Measurements from ENCODE around the gene IRF2BP2. TPM values are rescaled to one million over a fixed set of nuclear protein-coding genes. Genes with fewer than 3 reads are reported as not detected.

IRF2BP2 gene
- total and polyA plus RNA-seq, 2 of the 13 experiments (the other 11 are each of a cell fraction or from before 2014, with no cell fraction given), result 140 to 147 TPM

DNA sequence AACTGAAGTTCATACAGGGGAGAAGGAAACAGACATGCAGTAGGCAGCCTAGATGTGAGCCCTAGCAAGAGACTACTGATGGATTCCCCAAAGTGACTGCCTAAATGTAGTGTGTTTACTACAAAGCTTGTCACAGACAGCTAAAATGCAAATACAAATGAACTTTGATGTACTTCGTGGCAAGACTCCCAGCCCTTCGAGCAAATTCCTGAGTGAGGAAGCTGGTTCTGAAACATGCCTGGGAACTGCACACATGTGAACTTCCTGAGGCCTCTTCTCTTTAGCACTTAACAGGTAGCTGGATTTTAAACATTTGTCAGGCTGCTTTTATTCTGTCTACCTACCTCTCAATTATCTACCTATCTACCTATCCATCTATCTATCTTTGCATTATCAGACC is 6.7 kb upstream of the IRF2BP2 start (continued):
- TF ChIP-seq FOXA3 (CRISPR knock-in tag; IDR thresholded peaks at IDR 0.05) (peak; percentile 48; the same call in 1 of the 2 replicates), KAT7 (CRISPR knock-in tag; IDR thresholded peaks at IDR 0.05; ENCODE audit: borderline replicate concordance) (0 out of 2 replicates have a peak, but pooled peaks have one; percentile 25), ZBTB20 (CRISPR knock-in tag; IDR thresholded peaks at IDR 0.05; ENCODE audit: borderline replicate concordance, low read depth) (no peak), RCOR2 (CRISPR knock-in tag; IDR thresholded peaks at IDR 0.05) (0 out of 2 replicates have a peak, but pooled peaks have one; percentile 27), KLF6 (CRISPR knock-in tag; IDR thresholded peaks at IDR 0.05) (0 out of 2 replicates have a peak, but pooled peaks have one; percentile 57), FOXO1 (CRISPR knock-in tag; IDR thresholded peaks at IDR 0.05) (peak; percentile 36; the same call in 1 of the 2 replicates), DNMT3B (CRISPR knock-in tag; conservative IDR thresholded peaks at IDR 0.05) (0 out of 2 replicates have a peak, but pooled peaks have one; percentile 59), SOX5 (CRISPR knock-in tag; IDR thresholded peaks at IDR 0.05; ENCODE audit: borderline replicate concordance) (peak; percentile 33; the same call in 1 of the 2 replicates), EP300 (IDR thresholded peaks at IDR 0.05; ENCODE audit: low read depth in 2 of 2, low read length in 2 of 2) (peak in 1 of 2 experiments; percentile 55; a peak in 1 of 4 replicates), EP300 (CRISPR knock-in tag; IDR thresholded peaks at IDR 0.05; ENCODE audit: borderline replicate concordance) (no peak)
- TF ChIP-seq, protein P1, sequence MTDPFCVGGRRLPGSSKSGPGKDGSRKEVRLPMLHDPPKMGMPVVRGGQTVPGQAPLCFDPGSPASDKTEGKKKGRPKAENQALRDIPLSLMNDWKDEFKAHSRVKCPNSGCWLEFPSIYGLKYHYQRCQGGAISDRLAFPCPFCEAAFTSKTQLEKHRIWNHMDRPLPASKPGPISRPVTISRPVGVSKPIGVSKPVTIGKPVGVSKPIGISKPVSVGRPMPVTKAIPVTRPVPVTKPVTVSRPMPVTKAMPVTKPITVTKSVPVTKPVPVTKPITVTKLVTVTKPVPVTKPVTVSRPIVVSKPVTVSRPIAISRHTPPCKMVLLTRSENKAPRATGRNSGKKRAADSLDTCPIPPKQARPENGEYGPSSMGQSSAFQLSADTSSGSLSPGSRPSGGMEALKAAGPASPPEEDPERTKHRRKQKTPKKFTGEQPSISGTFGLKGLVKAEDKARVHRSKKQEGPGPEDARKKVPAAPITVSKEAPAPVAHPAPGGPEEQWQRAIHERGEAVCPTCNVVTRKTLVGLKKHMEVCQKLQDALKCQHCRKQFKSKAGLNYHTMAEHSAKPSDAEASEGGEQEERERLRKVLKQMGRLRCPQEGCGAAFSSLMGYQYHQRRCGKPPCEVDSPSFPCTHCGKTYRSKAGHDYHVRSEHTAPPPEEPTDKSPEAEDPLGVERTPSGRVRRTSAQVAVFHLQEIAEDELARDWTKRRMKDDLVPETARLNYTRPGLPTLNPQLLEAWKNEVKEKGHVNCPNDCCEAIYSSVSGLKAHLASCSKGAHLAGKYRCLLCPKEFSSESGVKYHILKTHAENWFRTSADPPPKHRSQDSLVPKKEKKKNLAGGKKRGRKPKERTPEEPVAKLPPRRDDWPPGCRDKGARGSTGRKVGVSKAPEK (CRISPR knock-in tag; IDR thresholded peaks at IDR 0.05; ENCODE audit: borderline replicate concordance), result no peak
- TF ChIP-seq, protein P2, sequence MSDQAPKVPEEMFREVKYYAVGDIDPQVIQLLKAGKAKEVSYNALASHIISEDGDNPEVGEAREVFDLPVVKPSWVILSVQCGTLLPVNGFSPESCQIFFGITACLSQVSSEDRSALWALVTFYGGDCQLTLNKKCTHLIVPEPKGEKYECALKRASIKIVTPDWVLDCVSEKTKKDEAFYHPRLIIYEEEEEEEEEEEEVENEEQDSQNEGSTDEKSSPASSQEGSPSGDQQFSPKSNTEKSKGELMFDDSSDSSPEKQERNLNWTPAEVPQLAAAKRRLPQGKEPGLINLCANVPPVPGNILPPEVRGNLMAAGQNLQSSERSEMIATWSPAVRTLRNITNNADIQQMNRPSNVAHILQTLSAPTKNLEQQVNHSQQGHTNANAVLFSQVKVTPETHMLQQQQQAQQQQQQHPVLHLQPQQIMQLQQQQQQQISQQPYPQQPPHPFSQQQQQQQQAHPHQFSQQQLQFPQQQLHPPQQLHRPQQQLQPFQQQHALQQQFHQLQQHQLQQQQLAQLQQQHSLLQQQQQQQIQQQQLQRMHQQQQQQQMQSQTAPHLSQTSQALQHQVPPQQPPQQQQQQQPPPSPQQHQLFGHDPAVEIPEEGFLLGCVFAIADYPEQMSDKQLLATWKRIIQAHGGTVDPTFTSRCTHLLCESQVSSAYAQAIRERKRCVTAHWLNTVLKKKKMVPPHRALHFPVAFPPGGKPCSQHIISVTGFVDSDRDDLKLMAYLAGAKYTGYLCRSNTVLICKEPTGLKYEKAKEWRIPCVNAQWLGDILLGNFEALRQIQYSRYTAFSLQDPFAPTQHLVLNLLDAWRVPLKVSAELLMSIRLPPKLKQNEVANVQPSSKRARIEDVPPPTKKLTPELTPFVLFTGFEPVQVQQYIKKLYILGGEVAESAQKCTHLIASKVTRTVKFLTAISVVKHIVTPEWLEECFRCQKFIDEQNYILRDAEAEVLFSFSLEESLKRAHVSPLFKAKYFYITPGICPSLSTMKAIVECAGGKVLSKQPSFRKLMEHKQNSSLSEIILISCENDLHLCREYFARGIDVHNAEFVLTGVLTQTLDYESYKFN (CRISPR knock-in tag; conservative IDR thresholded peaks at IDR 0.05), result no peak; the same call in 1 of the 2 replicates

All from HepG2 (cell line).